ENCODE data around the gene MGAT4B. TPM values are rescaled to one million over a fixed set of nuclear protein-coding genes. Genes with fewer than 3 reads are reported as not detected.
A peak's percentile ranks its signal among the peaks of the same experiment; 100 is the strongest.

Gene MGAT4B
- polyA plus RNA-seq, 3 donors = 12.4 to 151 (median 14.3) TPM

- no peak for TF ChIP-seq CTCF (IDR thresholded peaks at IDR 0.05)
- Histone ChIP-seq H3K4me3 (replicated peaks in 1 of 3; ENCODE audit: low read depth in 2 of 3, low read length in 3 of 3) (no peak overlapping the region), H3K9ac (ENCODE audit: insufficient read depth, low read length, poor library complexity, severe bottlenecking) (no peak overlapping the region), H3K36me3 (replicated peaks in 1 of 2; ENCODE audit: control insufficient read depth in 1 of 2, insufficient read depth in 2 of 2, low read length in 2 of 2) (peaks cover 12 to 17% of the 10 kb centered on the region in 2 donors), H4K20me1 (ENCODE audit: insufficient read depth, low read length) (peaks cover 98% of the 10 kb centered on the region), H3K4me1 (ENCODE audit: control insufficient read depth in 1 of 2, insufficient read depth in 2 of 2, low read length in 2 of 2) (peaks cover 97 to 98% of the 10 kb centered on the region in 2 donors), H3K27ac (ENCODE audit: low read depth in 1 of 2, low read length in 2 of 2) (peak overlapping the region in 1 of 2 donors; percentile 60), H3K27me3 (ENCODE audit: control insufficient read depth in 2 of 2, insufficient read depth in 2 of 2, low read length in 2 of 2) (no peaks in the 10 kb centered on the region), H3K79me2 (ENCODE audit: insufficient read depth, low read length) (peaks cover 92% of the 10 kb centered on the region), H3K4me2 (replicated peaks; ENCODE audit: extremely low read depth, low read length, poor library complexity, severe bottlenecking) (peak overlapping the region; percentile 21), H3K9me3 (replicated peaks in 1 of 2; ENCODE audit: control insufficient read depth in 1 of 2, insufficient read depth in 1 of 2, low read length in 2 of 2) (no peaks in the 10 kb centered on the region), H2AFZ (ENCODE audit: insufficient read depth, low read depth, low read length, poor library complexity, severe bottlenecking) (no peak overlapping the region)
- H3K27me3 Mint-ChIP-seq (ENCODE audit: low read depth in 3 of 3) = peaks cover 0 to 6% (median 0%) of the 10 kb centered on the region in 3 donors
- H3K36me3 Mint-ChIP-seq = peaks cover 17 to 24% of the 10 kb centered on the region in 2 donors
- H3K9me3 Mint-ChIP-seq = no peaks in the 10 kb centered on the region
- H3K27ac Mint-ChIP-seq = peak overlapping the region in 6 of 7 donors; percentile 70 to 91 (median 80)
- peaks cover 95% of the 10 kb centered on the region for H3K4me1 Mint-ChIP-seq
- 29% methylated on average over 8 of the region's 10 CpGs for WGBS (ENCODE audit: insufficient coverage)
- DNase-seq = peak in 2 of 3 donors; percentile 49
- H3K4me3 Mint-ChIP-seq = no peak overlapping the region
- intact Hi-C loops (cut with micrococcal nuclease) = loop anchor here in 1 of 2 donors (2.0 kb wide), 1 partner anchor 15 kb away; no protein-coding TSS in a partner anchor
Observed at GRCh38 chr5:179762079-179762780, 44.4 kb downstream of the MGAT4B start.

GRCh38 chr5:179759581-179760551, 46.8 kb downstream of the MGAT4B start:
- peak overlapping the region; percentile 50 for H3K4me2 ChIP-seq (replicated peaks; ENCODE audit: extremely low read depth, low read length, poor library complexity, severe bottlenecking)
- Mint-ChIP-seq H3K9me3 (peaks cover 0 to 2% (median 0%) of the 10 kb centered on the region in 7 donors), H3K36me3 (peaks cover 0 to 11% of the 10 kb centered on the region in 2 donors), H3K27me3 (ENCODE audit: low read depth in 3 of 3) (peaks cover 0 to 4% (median 0%) of the 10 kb centered on the region in 3 donors), H3K27ac (peak overlapping the region; percentile 87 to 98 (median 92)), H3K4me3 (peak overlapping the region; percentile 21 to 34), H3K4me1 (peaks cover 87% of the 10 kb centered on the region)
- no peak overlapping the region for H3K9ac ChIP-seq (ENCODE audit: insufficient read depth, low read length, poor library complexity, severe bottlenecking)
- peak overlapping the region; percentile 62 to 75 for H3K27ac ChIP-seq (ENCODE audit: low read depth in 1 of 2, low read length in 2 of 2)
- H3K27me3 ChIP-seq (ENCODE audit: control insufficient read depth in 2 of 2, insufficient read depth in 2 of 2, low read length in 2 of 2) = no peaks in the 10 kb centered on the region
- H2AFZ ChIP-seq (ENCODE audit: insufficient read depth, low read depth, low read length, poor library complexity, severe bottlenecking) = no peak overlapping the region
- H3K36me3 ChIP-seq (replicated peaks in 1 of 2; ENCODE audit: control insufficient read depth in 1 of 2, insufficient read depth in 2 of 2, low read length in 2 of 2) = no peaks in the 10 kb centered on the region
- DNase-seq = peak in 2 of 3 donors; percentile 64 to 78
- intact Hi-C loops (cut with micrococcal nuclease) = no loop called here
- peaks cover 98% of the 10 kb centered on the region for H4K20me1 ChIP-seq (ENCODE audit: insufficient read depth, low read length)
- WGBS (ENCODE audit: insufficient coverage) = 43% methylated on average over 7 of the region's 9 CpGs
- H3K4me3 ChIP-seq (replicated peaks in 1 of 3; ENCODE audit: low read depth in 2 of 3, low read length in 3 of 3) = peak overlapping the region in 1 of 3 experiments; percentile 45
- no peaks in the 10 kb centered on the region for H3K9me3 ChIP-seq (replicated peaks in 1 of 2; ENCODE audit: control insufficient read depth in 1 of 2, insufficient read depth in 1 of 2, low read length in 2 of 2)
- no peak for TF ChIP-seq CTCF (IDR thresholded peaks at IDR 0.05)
- peaks cover 83 to 86% of the 10 kb centered on the region in 2 donors for H3K4me1 ChIP-seq (ENCODE audit: control insufficient read depth in 1 of 2, insufficient read depth in 2 of 2, low read length in 2 of 2)
- H3K79me2 ChIP-seq (ENCODE audit: insufficient read depth, low read length) = peaks cover 94% of the 10 kb centered on the region
